AG09319 (cell line): ENCODE results near the gene STAM2.
A peak's percentile ranks its signal among the peaks of the same experiment; 100 is the strongest.

Experiments used
- DNase-seq: peaks from one replicate; pipeline ENCODE4 v3.0.0-alpha.2; 2010; ENCODE audit warnings: low read depth; ENCODE audit errors: extremely low read depth
- CTCF ChIP-seq: IDR thresholded peaks from 2 replicates; pipeline ENCODE4 v1.5.1; 2011; ENCODE audit warnings: low read depth, mild to moderate bottlenecking, inconsistent platforms, low read length, moderate library complexity

Gene STAM2

GRCh38 chr2:152175368-152176112, at the start of gene STAM2:
TSS of gene STAM2 (minus strand) at chr2:152175763. CDS start at chr2:152175642, 121 bp downstream.
- DNase-seq: peak; percentile 81
- TF ChIP-seq CTCF: peak; percentile 96

- DNase-seq: no peak
Measured at GRCh38 chr2:152223977-152224376, 48.4 kb upstream of the STAM2 start.

GRCh38 chr2:152222975-152223637, 47.5 kb upstream of the STAM2 start:
- no peak for TF ChIP-seq CTCF
- peak; percentile 53 for DNase-seq

More at GRCh38 chr2:152223977-152224376, 48.4 kb upstream of the STAM2 start:
- no peak for TF ChIP-seq CTCF

GRCh38 chr2:152221839-152222238, 46.3 kb upstream of the STAM2 start:
- no peak for TF ChIP-seq CTCF
- DNase-seq: peak; percentile 34

GRCh38 chr2:152219077-152219828, 43.7 kb upstream of the STAM2 start:
- TF ChIP-seq CTCF: no peak

GRCh38 chr2:152201466-152201830, 25.9 kb upstream of the STAM2 start:
- TF ChIP-seq CTCF: no peak
- no peak for DNase-seq

More at GRCh38 chr2:152219077-152219828, 43.7 kb upstream of the STAM2 start:
- DNase-seq: no peak
